Stomach (tissue), 4 donors: ENCODE results near the gene TAS1R3.

Source experiments
- POLR2A ChIP-seq, 4 donors: fragments of 450-650 bp; IDR thresholded peaks; one replicate each; pipeline ENCODE4 v1.6.1; 2016; ENCODE audit warnings: antibody characterized with exemption in 4 of 4, control low read depth in 2 of 4, mild to moderate bottlenecking in 1 of 4, moderate library complexity in 1 of 4
- POLR2AphosphoS5 ChIP-seq, 3 donors: sonication (generic); formaldehyde crosslinking; IDR thresholded peaks; one replicate each; pipeline ENCODE4 v1.6.1; 2016; ENCODE audit warnings: antibody characterized with exemption in 3 of 3
- TF ChIP-seq, protein P1 (sequence below), 7 experiments: fragments of 450-650 bp in 4 of 7; fragments of 200-600 bp in 3 of 7; sonication (generic) in 3 of 7; IDR thresholded peaks; one replicate each; pipeline ENCODE4 v1.5.1; 2016 to 2019; ENCODE audit warnings: antibody characterized with exemption in 7 of 7, control low read depth in 2 of 7, mild to moderate bottlenecking in 1 of 7

DNA sequence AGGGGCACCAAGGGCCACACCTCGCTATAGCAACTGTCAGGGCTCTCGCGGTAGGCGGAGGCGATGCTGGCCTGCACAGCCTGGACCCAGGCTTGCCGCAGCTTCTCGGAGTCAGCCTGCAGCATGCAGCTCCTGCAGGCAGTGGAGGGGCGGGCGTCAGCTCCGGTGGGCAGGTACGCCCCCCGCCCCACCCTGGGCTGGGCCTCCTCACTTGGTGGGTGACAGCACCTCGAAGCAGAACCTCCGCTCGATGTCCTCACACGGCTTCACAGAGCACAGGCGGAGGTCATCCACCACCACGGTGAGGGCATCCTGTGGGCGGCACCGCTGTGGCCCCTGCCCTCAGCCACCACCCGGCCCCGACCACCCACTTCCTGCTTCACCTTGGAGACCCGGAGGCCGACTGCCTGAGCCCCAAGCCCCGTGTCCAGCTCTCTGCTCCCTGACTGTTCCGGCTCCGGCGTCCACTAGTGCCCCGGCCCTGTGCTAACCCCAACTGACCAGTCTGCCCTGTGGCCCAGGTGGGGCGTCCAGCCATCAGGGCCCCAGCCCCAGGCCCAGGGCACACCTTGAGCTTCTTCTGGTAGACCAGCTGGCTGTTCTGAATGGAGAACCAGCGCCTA lies 33.2 kb upstream of the TAS1R3 start:
- TF ChIP-seq, protein P1, sequence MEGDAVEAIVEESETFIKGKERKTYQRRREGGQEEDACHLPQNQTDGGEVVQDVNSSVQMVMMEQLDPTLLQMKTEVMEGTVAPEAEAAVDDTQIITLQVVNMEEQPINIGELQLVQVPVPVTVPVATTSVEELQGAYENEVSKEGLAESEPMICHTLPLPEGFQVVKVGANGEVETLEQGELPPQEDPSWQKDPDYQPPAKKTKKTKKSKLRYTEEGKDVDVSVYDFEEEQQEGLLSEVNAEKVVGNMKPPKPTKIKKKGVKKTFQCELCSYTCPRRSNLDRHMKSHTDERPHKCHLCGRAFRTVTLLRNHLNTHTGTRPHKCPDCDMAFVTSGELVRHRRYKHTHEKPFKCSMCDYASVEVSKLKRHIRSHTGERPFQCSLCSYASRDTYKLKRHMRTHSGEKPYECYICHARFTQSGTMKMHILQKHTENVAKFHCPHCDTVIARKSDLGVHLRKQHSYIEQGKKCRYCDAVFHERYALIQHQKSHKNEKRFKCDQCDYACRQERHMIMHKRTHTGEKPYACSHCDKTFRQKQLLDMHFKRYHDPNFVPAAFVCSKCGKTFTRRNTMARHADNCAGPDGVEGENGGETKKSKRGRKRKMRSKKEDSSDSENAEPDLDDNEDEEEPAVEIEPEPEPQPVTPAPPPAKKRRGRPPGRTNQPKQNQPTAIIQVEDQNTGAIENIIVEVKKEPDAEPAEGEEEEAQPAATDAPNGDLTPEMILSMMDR (IDR thresholded peaks at IDR 0.05), result no peak
- no peak for TF ChIP-seq POLR2AphosphoS5 (IDR thresholded peaks at IDR 0.05)
- TF ChIP-seq POLR2A (IDR thresholded peaks at IDR 0.05), result no peak
